Measurements from ENCODE around the gene PTGES2. TPM values are rescaled to one million over a fixed set of nuclear protein-coding genes. Genes with fewer than 3 reads are reported as not detected.
A peak's percentile ranks its signal among the peaks of the same experiment; 100 is the strongest.

PTGES2 gene
- total and polyA plus RNA-seq, 2 of the 13 experiments (the other 11 are each of a cell fraction or from before 2014, with no cell fraction given), result 63.7 to 79.8 TPM

- TF ChIP-seq MAF1 (CRISPR knock-in tag; IDR thresholded peaks at IDR 0.05; ENCODE audit: borderline replicate concordance), result no peak
- 0 out of 2 replicates have a peak, but pooled peaks have one; percentile 43 for TF ChIP-seq ZNF292 (CRISPR knock-in tag; IDR thresholded peaks at IDR 0.05; ENCODE audit: borderline replicate concordance, low read depth)
- TF ChIP-seq MIER2 (CRISPR knock-in tag; IDR thresholded peaks at IDR 0.05), result no peak
- TF ChIP-seq JUN (CRISPR knock-in tag; IDR thresholded peaks at IDR 0.05), result no peak
- 0 out of 2 replicates have a peak, but pooled peaks have one; percentile 5 for TF ChIP-seq ZNF644 (CRISPR knock-in tag; IDR thresholded peaks at IDR 0.05; ENCODE audit: low read depth)
- no peak for TF ChIP-seq POLR2A (IDR thresholded peaks at IDR 0.05; ENCODE audit: insufficient read depth in 1 of 2, low read depth in 2 of 2, low read length in 2 of 2)
- no peak for TF ChIP-seq NR0B2 (CRISPR knock-in tag; IDR thresholded peaks at IDR 0.05)
- no peak for TF ChIP-seq EP300 (IDR thresholded peaks at IDR 0.05; ENCODE audit: low read depth in 2 of 2, low read length in 2 of 2)
- no peak for TF ChIP-seq EP300 (CRISPR knock-in tag; IDR thresholded peaks at IDR 0.05; ENCODE audit: borderline replicate concordance)
- TF ChIP-seq YY1 (IDR thresholded peaks at IDR 0.05; ENCODE audit: insufficient read depth, insufficient replicate concordance, low read depth, low read length), result no peak
- TF ChIP-seq ZFP41 (CRISPR knock-in tag; IDR thresholded peaks at IDR 0.05; ENCODE audit: borderline replicate concordance), result no peak
- no peak for TF ChIP-seq ZNF33B (CRISPR knock-in tag; IDR thresholded peaks at IDR 0.05)
- no peak for TF ChIP-seq ZNF883 (CRISPR knock-in tag; IDR thresholded peaks at IDR 0.05; ENCODE audit: not compliant biosample characterization)
- TF ChIP-seq ZHX2 (IDR thresholded peaks at IDR 0.05; ENCODE audit: low read depth), result no peak
- no peak for TF ChIP-seq ZHX2 (CRISPR knock-in tag; IDR thresholded peaks at IDR 0.05; ENCODE audit: borderline replicate concordance)
- TF ChIP-seq ZNF562 (CRISPR knock-in tag; IDR thresholded peaks at IDR 0.05; ENCODE audit: borderline replicate concordance), result no peak
- TF ChIP-seq NFKBIZ (CRISPR knock-in tag; IDR thresholded peaks at IDR 0.05), result 0 out of 2 replicates have a peak, but pooled peaks have one; percentile 10
- no peak for TF ChIP-seq SP2 (CRISPR knock-in tag; IDR thresholded peaks at IDR 0.05)
- no peak for TF ChIP-seq CCAR2 (optimal IDR thresholded peaks at IDR 0.05; ENCODE audit: low read depth, low read length)
- 0 out of 2 replicates have a peak, but pooled peaks have one; percentile 63 for TF ChIP-seq DZIP1 (CRISPR knock-in tag; IDR thresholded peaks at IDR 0.05)
- no peak for TF ChIP-seq ZNF589 (CRISPR knock-in tag; conservative IDR thresholded peaks at IDR 0.05)
- peak; percentile 43; the same call in 1 of the 2 replicates for TF ChIP-seq ZNF678 (CRISPR knock-in tag; IDR thresholded peaks at IDR 0.05)
Measured at GRCh38 chr9:128097543-128098296, 29.8 kb downstream of the PTGES2 start (continued).
